Measurements from ENCODE around the gene ADGRV1. TPM values are rescaled to one million over a fixed set of nuclear protein-coding genes. Genes with fewer than 3 reads are reported as not detected.
"Not testable (repeated sequence)": the region's sequence is repeated elsewhere in the genome, so short reads cannot be mapped to it uniquely, and the experiment has no call there.

ADGRV1 gene
- total RNA-seq, 1 donor, result 0.43 TPM

- no peak overlapping the region for H3K4me3 ChIP-seq (ENCODE audit: low read depth, low read length)
- TF ChIP-seq, protein P1, sequence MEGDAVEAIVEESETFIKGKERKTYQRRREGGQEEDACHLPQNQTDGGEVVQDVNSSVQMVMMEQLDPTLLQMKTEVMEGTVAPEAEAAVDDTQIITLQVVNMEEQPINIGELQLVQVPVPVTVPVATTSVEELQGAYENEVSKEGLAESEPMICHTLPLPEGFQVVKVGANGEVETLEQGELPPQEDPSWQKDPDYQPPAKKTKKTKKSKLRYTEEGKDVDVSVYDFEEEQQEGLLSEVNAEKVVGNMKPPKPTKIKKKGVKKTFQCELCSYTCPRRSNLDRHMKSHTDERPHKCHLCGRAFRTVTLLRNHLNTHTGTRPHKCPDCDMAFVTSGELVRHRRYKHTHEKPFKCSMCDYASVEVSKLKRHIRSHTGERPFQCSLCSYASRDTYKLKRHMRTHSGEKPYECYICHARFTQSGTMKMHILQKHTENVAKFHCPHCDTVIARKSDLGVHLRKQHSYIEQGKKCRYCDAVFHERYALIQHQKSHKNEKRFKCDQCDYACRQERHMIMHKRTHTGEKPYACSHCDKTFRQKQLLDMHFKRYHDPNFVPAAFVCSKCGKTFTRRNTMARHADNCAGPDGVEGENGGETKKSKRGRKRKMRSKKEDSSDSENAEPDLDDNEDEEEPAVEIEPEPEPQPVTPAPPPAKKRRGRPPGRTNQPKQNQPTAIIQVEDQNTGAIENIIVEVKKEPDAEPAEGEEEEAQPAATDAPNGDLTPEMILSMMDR (IDR thresholded peaks at IDR 0.05; ENCODE audit: insufficient read depth, low read depth, low read length), result no peak
- no peak for DNase-seq (ENCODE audit: low read depth)
Measured at GRCh38 chr5:90613459-90613858, 54.9 kb downstream of the ADGRV1 start.

DNA sequence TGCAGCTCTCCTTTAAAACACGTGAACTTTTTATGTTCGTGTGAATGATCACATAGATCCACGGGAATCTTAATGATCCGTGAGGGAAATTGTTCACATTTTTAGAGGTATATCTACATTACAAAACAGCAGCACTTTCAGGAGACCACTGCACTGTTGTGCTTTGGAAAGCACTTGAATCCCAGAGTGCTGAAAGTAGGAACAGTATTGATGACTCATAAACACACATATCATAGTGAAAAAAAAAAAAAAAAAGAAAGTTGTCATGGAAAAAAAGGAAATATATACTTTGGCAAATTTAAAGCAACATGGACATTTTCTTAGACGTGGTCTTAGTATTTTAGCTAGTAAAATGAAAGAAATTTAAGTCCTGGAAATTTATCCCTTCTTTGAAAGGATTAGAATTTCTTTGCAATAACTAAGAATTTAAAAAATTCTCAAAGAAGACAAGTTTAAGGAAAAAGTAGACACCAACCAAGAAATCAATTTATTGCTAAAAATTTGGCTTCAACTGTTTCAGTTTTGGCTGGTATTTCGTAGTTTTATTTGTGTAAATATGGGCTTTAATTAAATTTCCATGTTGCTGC is 55.4 kb downstream of the ADGRV1 start:
- TF ChIP-seq, protein P1 (IDR thresholded peaks at IDR 0.05; ENCODE audit: insufficient read depth, low read depth, low read length), result no peak
- no peak for DNase-seq (ENCODE audit: low read depth)
- H3K4me3 ChIP-seq (ENCODE audit: low read depth, low read length), result no peak overlapping the region

DNA sequence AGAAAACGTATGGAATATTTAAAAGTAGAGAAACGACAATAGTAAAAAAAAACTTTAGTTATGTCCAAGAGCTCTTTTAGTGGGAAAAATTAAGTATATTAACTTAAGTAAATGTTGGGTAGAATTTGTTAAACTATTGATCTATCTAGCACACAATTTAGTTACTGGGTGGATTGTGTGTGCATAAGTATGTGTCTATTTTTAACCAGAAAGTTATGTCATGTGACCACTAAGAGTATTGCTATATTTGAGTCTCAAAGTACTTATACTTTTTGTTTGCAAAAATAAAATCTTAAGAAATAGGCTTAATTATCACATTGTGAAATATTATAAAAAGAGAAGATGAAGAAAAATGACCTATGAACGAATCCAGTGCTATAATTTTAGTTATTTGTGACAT is 56.8 kb downstream of the ADGRV1 start:
- DNase-seq (ENCODE audit: low read depth), result no peak
- TF ChIP-seq, protein P1 (IDR thresholded peaks at IDR 0.05; ENCODE audit: insufficient read depth, low read depth, low read length), result no peak

DNA sequence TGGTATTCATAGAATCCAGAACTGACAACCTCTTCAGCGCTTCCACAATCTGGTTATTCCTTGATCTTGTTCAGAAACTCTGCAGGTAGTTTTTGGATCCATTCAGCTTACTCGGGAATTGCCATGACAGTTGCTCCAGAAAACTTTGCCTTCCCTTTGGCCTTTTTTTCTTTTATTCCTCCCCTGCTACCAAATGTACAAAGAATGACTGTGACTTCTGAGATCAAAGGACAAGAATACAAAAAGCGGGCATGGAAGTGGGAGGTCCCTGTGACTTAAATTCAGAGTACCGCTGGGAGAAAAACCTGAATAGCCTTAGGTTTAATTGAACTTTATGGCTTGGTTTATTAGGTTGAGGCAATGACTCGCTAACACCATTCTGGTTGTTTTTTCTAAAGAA is 59.5 kb downstream of the ADGRV1 start:
- TF ChIP-seq, protein P1 (IDR thresholded peaks at IDR 0.05; ENCODE audit: insufficient read depth, low read depth, low read length), result no peak
- no peak overlapping the region for H3K4me3 ChIP-seq (ENCODE audit: low read depth, low read length)
- no peak for DNase-seq (ENCODE audit: low read depth)

More for the DNA sequence above, 56.8 kb downstream of the ADGRV1 start:
- no peak overlapping the region for H3K4me3 ChIP-seq (ENCODE audit: low read depth, low read length)

- H3K4me3 ChIP-seq (ENCODE audit: low read depth, low read length); DNase-seq (ENCODE audit: low read depth): not testable (repeated sequence)
Measured at GRCh38 chr5:90619762-90620161, 61.2 kb downstream of the ADGRV1 start.

DNA sequence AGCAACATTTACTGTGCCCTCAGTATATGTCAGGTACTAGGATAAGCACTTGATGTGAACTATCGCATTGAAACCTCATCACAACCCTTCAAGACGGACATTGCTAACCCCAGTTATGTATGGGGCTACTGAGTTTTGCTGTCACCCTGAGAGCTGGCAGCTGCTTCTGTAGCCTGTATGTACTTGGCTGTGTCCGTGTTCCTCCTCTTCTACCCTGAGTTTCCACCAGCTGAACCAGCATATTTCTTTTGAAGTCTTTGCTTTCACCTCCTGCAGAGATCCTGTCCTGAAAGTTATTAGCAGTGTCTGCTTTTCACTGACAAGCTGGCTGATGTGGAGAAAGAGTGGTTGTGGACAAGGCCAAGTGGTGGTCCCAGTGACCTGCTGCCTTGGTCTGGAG is 63.3 kb downstream of the ADGRV1 start:
- no peak for DNase-seq (ENCODE audit: low read depth)
- TF ChIP-seq, protein P1 (IDR thresholded peaks at IDR 0.05; ENCODE audit: insufficient read depth, low read depth, low read length), result no peak
- H3K4me3 ChIP-seq (ENCODE audit: low read depth, low read length), result no peak overlapping the region

DNA sequence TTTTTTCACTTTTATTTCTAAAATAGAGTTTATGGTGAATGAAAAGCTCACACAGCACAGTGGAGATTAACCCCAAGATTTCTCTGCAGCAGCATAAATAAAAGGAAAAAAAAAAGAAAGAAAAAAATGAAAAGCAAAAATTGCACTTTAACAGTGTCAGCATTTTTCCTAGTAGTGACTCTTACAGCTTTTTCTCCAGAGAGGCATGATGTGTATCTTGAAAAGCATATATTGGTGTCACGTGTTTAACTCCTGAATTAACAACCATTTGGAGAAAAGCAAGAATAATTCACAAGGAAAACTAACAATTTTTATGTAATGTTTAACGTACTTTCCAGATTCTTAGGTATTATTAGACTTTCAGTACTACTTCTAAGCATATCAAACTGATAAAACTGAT is 67.9 kb downstream of the ADGRV1 start:
- TF ChIP-seq, protein P1 (IDR thresholded peaks at IDR 0.05; ENCODE audit: insufficient read depth, low read depth, low read length), result no peak
- no peak overlapping the region for H3K4me3 ChIP-seq (ENCODE audit: low read depth, low read length)
- DNase-seq (ENCODE audit: low read depth), result no peak

Data from fibroblast of villous mesenchyme (primary cell).